Adipocyte (in vitro differentiated cells): ENCODE measurements around the gene AEBP1.
A peak's percentile ranks its signal among the peaks of the same experiment; 100 is the strongest.

ENCODE experiments used
- DNase-seq: peaks from one replicate; pipeline ENCODE4 v3.0.0-alpha.2; 2015; ENCODE audit warnings: low read depth
- H3K27me3 ChIP-seq: replicated peaks from 2 replicates; pipeline ENCODE4 v1.7.0; 2013; ENCODE audit warnings: mild to moderate bottlenecking, low read length, moderate library complexity; ENCODE audit not compliant: control insufficient read depth, insufficient read depth
- H3K36me3 ChIP-seq: 2 replicates; pipeline ENCODE4 v1.7.0; 2013; ENCODE audit warnings: low read length, mild to moderate bottlenecking, moderate library complexity; ENCODE audit not compliant: control insufficient read depth, insufficient read depth, severe bottlenecking
- H3K4me1 ChIP-seq: 2 replicates; pipeline ENCODE4 v1.7.0; 2013; ENCODE audit warnings: mild to moderate bottlenecking, low read length, moderate library complexity; ENCODE audit not compliant: control insufficient read depth, insufficient read depth
- H3K4me3 ChIP-seq: 2 replicates; pipeline ENCODE4 v1.7.0; 2013; ENCODE audit warnings: mild to moderate bottlenecking, low read length, moderate library complexity
- H3K9ac ChIP-seq: 2 replicates; pipeline ENCODE4 v1.7.0; 2013; ENCODE audit warnings: mild to moderate bottlenecking, low read length, moderate library complexity
- H3K9me3 ChIP-seq: 2 replicates; pipeline ENCODE4 v1.7.0; 2013; ENCODE audit warnings: mild to moderate bottlenecking, low read length, moderate library complexity; ENCODE audit not compliant: control insufficient read depth

The AEBP1 gene

GRCh38 chr7:44110719-44111635 lies 6.8 kb downstream of the AEBP1 start:
- no peak for DNase-seq
- Histone ChIP-seq H3K4me1 (peaks cover 12% of the 10 kb centered on the region), H3K27me3 (no peaks in the 10 kb centered on the region), H3K9me3 (no peaks in the 10 kb centered on the region), H3K36me3 (peaks cover 40% of the 10 kb centered on the region), H3K9ac (peak overlapping the region; percentile 22), H3K4me3 (no peak overlapping the region)

DNA sequence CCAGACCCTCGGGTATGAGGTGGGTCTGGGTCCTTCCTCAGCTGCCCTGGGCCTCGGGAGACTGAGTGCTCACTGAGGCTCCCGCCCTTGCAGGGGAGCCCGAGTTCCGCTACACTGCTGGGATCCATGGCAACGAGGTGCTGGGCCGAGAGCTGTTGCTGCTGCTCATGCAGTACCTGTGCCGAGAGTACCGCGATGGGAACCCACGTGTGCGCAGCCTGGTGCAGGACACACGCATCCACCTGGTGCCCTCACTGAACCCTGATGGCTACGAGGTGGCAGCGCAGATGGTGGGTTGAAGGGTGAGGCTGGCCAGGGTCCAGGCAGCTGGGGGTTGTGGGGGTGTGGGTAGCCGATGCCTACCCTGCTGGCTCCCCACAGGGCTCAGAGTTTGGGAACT lies 7.6 kb downstream of the AEBP1 start:
- Histone ChIP-seq H3K9ac (no peak overlapping the region), H3K4me3 (no peak overlapping the region), H3K4me1 (peaks cover 6% of the 10 kb centered on the region), H3K27me3 (no peaks in the 10 kb centered on the region), H3K9me3 (no peaks in the 10 kb centered on the region), H3K36me3 (peaks cover 47% of the 10 kb centered on the region)
- DNase-seq = no peak

GRCh38 chr7:44112231-44112996 lies 8.3 kb downstream of the AEBP1 start:
- Histone ChIP-seq H3K9me3 (no peaks in the 10 kb centered on the region), H3K4me1 (peaks cover 2% of the 10 kb centered on the region), H3K27me3 (no peaks in the 10 kb centered on the region), H3K9ac (no peak overlapping the region), H3K4me3 (no peak overlapping the region), H3K36me3 (peaks cover 52% of the 10 kb centered on the region)
- no peak for DNase-seq

GRCh38 chr7:44112997-44113763 lies 9.0 kb downstream of the AEBP1 start:
- Histone ChIP-seq H3K4me3 (no peak overlapping the region), H3K36me3 (peaks cover 59% of the 10 kb centered on the region), H3K9ac (no peak overlapping the region), H3K4me1 (peaks cover 3% of the 10 kb centered on the region), H3K9me3 (no peaks in the 10 kb centered on the region), H3K27me3 (no peaks in the 10 kb centered on the region)
- DNase-seq = no peak

GRCh38 chr7:44113764-44114354 lies 9.7 kb downstream of the AEBP1 start:
- Histone ChIP-seq H3K27me3 (no peaks in the 10 kb centered on the region), H3K4me1 (peaks cover 5% of the 10 kb centered on the region), H3K36me3 (peaks cover 58% of the 10 kb centered on the region), H3K4me3 (no peak overlapping the region), H3K9ac (no peak overlapping the region), H3K9me3 (no peaks in the 10 kb centered on the region)
- no peak for DNase-seq

DNA sequence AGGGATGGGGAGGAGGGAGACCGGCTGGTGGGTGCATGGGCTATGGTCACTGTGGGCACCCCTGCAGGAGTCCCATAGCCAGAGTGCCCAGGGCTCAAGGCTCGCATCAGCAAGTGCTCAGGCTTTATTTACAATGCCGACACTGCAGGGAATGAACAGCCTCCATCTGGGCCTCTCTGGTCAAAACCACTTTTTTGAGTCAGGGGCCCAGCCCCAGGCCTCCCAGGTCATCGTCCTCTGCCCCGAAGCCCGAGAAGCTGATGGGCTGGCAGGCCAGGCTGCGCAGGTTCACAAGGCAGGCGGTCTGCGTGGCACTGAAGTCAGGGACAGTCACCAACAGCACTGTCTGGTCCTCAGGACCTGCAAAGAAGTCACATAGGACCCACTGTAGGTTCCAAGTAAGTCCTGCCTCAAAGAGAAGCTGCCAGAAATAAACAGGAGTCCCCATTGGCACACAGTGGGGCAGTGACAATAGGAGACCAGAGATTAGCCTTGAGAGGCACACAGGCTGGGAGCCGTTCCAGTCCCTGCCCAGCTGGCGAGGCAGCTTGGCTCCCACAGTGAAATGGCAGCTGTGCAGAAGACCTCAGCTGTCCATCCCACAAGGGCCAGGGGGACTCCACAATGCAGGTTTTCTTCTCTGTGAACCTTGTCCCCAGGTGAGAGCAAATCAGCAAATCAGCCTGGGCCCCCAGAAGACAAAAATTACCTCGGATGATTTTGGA lies 10.6 kb downstream of the AEBP1 start:
- DNase-seq = no peak
- Histone ChIP-seq H3K4me1 (peaks cover 5% of the 10 kb centered on the region), H3K9me3 (no peaks in the 10 kb centered on the region), H3K4me3 (no peak overlapping the region), H3K9ac (no peak overlapping the region), H3K27me3 (no peaks in the 10 kb centered on the region), H3K36me3 (peaks cover 60% of the 10 kb centered on the region)

DNA sequence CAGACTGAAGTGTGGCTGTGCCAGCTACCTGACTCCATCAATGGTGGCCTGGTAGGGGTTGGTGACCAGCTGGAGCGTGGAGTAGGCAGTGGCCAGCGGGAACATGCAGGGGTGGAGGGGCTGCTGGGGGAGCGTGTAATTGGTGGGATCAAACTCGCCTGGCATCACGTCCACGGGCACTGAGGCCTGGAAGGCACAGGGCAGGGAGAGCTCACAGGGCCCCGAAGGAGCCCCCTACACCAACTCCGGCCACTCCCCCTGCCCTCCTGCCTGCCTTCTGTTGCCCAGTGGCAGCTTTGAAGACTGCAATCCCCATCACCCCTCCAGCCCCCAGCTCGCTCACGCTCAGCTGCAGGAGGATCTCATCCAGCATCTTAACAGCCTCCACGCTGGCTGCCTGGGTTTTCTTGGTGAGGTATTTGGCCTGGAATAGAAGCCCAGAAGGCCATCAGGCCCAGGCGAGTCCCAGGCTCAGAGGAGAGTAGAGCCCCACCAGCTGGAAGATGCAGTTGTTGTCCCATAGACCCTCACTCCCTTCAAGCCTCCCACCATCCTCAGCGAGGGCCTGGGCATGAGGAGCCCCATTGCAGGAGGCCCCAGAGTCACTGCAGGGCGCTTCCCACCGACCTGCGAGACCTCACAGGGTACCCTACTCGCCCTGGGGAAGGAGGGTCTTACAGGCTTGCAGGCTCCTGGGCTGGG lies 12.1 kb downstream of the AEBP1 start:
- DNase-seq = no peak
- Histone ChIP-seq H3K27me3 (no peaks in the 10 kb centered on the region), H3K9me3 (no peaks in the 10 kb centered on the region), H3K4me3 (no peak overlapping the region), H3K4me1 (peaks cover 10% of the 10 kb centered on the region), H3K36me3 (peaks cover 63% of the 10 kb centered on the region), H3K9ac (no peak overlapping the region)

- no peak overlapping the region for H3K9ac ChIP-seq
- H3K4me1 ChIP-seq = peaks cover 15% of the 10 kb centered on the region
- no peaks in the 10 kb centered on the region for H3K9me3 ChIP-seq
- no peak for DNase-seq
- no peak overlapping the region for H3K4me3 ChIP-seq
- H3K36me3 ChIP-seq = peaks cover 68% of the 10 kb centered on the region
- H3K27me3 ChIP-seq = no peaks in the 10 kb centered on the region
Measured at GRCh38 chr7:44116789-44117666, 12.9 kb downstream of the AEBP1 start.

- H3K4me1 ChIP-seq = peaks cover 23% of the 10 kb centered on the region
- H3K27me3 ChIP-seq = no peaks in the 10 kb centered on the region
- peaks cover 68% of the 10 kb centered on the region for H3K36me3 ChIP-seq
- H3K9ac ChIP-seq = no peak overlapping the region
- DNase-seq = no peak
- H3K4me3 ChIP-seq = no peak overlapping the region
- no peaks in the 10 kb centered on the region for H3K9me3 ChIP-seq
Measured at GRCh38 chr7:44117801-44118429, 13.8 kb downstream of the AEBP1 start.
